Mucosa of descending colon (tissue), 3 donors: ENCODE measurements around the gene LRRC27. TPM values are rescaled to one million over a fixed set of nuclear protein-coding genes. Genes with fewer than 3 reads are reported as not detected.

Experiments
- ATAC-seq: fragments of 200-7000 bp; cut with Tn5 transposase; one replicate; pipeline ENCODE4 v1.9.1; 2020; ENCODE audit warnings: mild to moderate bottlenecking, moderate library complexity
- DNase-seq, 3 donors: peaks; one replicate each; pipeline ENCODE4 v3.0.0-alpha.2; 2020
- H3K36me3 ChIP-seq: fragments of 200-600 bp; one replicate; pipeline ENCODE4 v1.8.0; 2021; ENCODE audit warnings: low read depth, mild to moderate bottlenecking
- H3K4me1 ChIP-seq: fragments of 200-600 bp; one replicate; pipeline ENCODE4 v1.8.0; 2021; ENCODE audit warnings: low read depth, mild to moderate bottlenecking
- H3K4me3 ChIP-seq: fragments of 200-600 bp; one replicate; pipeline ENCODE4 v1.8.0; 2021; ENCODE audit warnings: mild to moderate bottlenecking
- H3K9me3 ChIP-seq: fragments of 200-600 bp; one replicate; pipeline ENCODE4 v1.8.0; 2021; ENCODE audit warnings: mild to moderate bottlenecking
- intact Hi-C, 2 donors: fragments of 100-400 bp; cut with DNase I in 1 of 2; cut with micrococcal nuclease in 1 of 2; formaldehyde crosslinking; loops; one replicate each; pipeline versions ENCODE4 v1.11.0 to v1.11.1; 2022; cut with DNase I, micrococcal nuclease
- total RNA-seq, 3 donors: library from RNA; stranded (reverse); fragmentation: NEBNext Ultra II Directional in 2 of 3; extraction: Animal tissue kit (Norgen Biotek cat#: 25700) in 2 of 3; gene quantifications; one replicate each; pipeline versions ENCODE4 v1.2.1 to v1.2.4, GENCODE V29; 2021 to 2023
- TF ChIP-seq, protein P1 (sequence below): fragments of 200-600 bp; IDR thresholded peaks from one replicate; pipeline ENCODE4 v1.8.0; 2022; ENCODE audit warnings: antibody characterized with exemption, mild to moderate bottlenecking
- donor health status: DM: no; HTN: no; CAD: no; lungs with moderate emphysema.
- donor health status: DM: no; HTN: no; CAD: no.
- donor health status: DM: no; HTN: yes; CAD: no.

LRRC27 gene
- total RNA-seq, 3 donors from 2014 or later: 6.9 to 12.2 (median 11.1) TPM

DNA sequence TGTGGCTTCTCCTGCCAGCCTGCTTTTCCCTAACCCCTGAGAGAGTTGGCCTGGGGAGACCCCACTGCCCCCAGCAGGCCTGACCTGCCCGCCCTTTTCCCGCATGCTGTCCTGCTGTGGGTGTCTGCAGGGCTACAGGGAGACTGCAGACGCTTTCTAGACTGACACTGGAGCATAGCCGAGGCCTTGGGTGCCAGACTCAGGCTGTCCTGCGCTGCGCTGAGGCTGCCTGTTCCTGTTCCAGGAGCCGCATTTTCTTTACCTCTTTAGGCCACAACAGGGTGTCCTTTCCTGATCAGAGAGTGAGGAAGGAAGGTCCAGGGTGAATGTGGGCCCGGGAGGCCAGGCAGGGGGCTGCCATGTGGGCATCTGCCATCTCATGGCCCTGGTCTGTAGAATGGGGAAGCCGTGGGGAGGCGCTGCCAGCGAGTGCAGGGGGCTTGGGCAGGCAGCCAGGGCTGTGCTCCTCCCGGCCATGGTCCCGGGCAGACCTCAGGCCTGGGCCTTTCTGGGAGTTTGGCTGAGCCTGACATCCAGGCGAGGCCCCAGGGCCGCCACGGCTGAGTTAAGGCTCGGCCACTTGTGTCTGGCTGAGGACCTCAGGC lies 68.7 kb downstream of the LRRC27 start:
- Histone ChIP-seq H3K4me1 (peaks cover 54% of the 10 kb centered on the region), H3K36me3 (peaks cover 5% of the 10 kb centered on the region), H3K4me3 (no peak overlapping the region), H3K9me3 (no peaks in the 10 kb centered on the region)
- intact Hi-C loops: no loop called here
- no peak for ATAC-seq
- peak in 2 of 3 donors; percentile 59 to 62 for DNase-seq
- TF ChIP-seq, protein P1, sequence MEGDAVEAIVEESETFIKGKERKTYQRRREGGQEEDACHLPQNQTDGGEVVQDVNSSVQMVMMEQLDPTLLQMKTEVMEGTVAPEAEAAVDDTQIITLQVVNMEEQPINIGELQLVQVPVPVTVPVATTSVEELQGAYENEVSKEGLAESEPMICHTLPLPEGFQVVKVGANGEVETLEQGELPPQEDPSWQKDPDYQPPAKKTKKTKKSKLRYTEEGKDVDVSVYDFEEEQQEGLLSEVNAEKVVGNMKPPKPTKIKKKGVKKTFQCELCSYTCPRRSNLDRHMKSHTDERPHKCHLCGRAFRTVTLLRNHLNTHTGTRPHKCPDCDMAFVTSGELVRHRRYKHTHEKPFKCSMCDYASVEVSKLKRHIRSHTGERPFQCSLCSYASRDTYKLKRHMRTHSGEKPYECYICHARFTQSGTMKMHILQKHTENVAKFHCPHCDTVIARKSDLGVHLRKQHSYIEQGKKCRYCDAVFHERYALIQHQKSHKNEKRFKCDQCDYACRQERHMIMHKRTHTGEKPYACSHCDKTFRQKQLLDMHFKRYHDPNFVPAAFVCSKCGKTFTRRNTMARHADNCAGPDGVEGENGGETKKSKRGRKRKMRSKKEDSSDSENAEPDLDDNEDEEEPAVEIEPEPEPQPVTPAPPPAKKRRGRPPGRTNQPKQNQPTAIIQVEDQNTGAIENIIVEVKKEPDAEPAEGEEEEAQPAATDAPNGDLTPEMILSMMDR: no peak

DNA sequence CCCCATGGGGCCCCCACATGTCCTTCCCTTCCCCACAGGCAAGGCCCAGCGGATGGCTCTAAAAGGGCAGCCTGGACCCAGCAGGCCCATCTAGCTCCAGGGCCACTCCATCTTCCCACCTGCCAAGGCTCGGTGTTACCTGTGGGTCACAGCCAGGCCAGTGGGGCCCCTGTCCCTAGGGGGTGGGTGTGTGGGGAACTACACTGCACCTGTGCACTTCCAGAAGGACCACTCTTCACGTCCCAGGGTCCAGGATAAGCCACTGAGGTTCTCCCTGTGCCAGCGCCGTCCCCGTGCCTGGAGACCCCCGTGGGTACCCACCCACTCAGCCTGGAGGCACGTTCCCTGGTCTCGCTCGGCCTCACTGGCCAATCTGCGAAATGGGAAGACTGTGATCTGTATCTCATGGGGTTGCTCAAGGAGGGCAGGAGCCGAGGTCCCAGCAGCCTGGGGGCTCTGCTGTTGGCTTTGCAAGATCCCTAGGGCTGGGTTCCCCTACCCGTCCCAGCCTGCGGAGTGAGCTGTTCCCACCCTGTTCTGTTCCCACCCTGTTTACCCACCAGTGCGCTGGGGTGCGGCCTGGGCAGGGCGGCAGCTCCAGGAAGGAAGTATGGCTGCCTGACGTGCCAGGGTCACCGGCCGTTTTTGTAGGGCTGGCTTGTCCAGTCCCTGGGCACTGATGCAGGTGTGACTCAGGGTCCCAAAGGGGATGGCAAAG lies 69.6 kb downstream of the LRRC27 start:
- peak; percentile 85 to 93 (median 88) for DNase-seq
- no peaks in the 10 kb centered on the region for H3K9me3 ChIP-seq
- peaks cover 7% of the 10 kb centered on the region for H3K36me3 ChIP-seq
- ATAC-seq: peak; percentile 71
- intact Hi-C loops: no loop called here
- TF ChIP-seq, protein P1: no peak
- H3K4me3 ChIP-seq: no peak overlapping the region
- H3K4me1 ChIP-seq: peaks cover 57% of the 10 kb centered on the region

DNA sequence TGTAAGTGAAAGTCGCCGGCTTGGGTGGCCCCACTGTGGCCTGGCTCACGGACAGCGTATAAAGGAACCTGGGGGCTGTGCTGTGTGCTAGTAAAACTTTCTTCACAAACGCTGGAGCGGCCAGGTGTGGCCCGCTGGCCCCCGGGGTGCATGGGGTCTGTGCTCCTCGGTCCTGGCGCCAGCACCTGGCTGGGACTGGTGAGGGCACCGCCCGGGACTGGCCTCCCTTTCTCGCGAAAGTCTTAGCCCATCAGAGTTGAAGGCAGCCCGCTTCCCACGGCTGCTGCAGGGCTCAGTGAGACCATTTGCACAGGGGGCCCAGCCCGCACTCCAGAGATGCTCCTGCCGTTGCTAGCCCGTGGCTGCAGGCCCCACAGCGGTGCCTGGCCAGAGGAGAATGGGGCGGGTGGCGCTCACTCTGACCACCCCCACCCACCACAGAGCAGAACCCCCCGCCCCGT lies 70.8 kb downstream of the LRRC27 start:
- Histone ChIP-seq H3K36me3 (peaks cover 7% of the 10 kb centered on the region), H3K4me3 (no peak overlapping the region), H3K9me3 (no peaks in the 10 kb centered on the region), H3K4me1 (peaks cover 68% of the 10 kb centered on the region)
- intact Hi-C loops: no loop called here
- no peak for ATAC-seq
- DNase-seq: peak; percentile 18 to 55 (median 39)
- TF ChIP-seq, protein P1: no peak

DNA sequence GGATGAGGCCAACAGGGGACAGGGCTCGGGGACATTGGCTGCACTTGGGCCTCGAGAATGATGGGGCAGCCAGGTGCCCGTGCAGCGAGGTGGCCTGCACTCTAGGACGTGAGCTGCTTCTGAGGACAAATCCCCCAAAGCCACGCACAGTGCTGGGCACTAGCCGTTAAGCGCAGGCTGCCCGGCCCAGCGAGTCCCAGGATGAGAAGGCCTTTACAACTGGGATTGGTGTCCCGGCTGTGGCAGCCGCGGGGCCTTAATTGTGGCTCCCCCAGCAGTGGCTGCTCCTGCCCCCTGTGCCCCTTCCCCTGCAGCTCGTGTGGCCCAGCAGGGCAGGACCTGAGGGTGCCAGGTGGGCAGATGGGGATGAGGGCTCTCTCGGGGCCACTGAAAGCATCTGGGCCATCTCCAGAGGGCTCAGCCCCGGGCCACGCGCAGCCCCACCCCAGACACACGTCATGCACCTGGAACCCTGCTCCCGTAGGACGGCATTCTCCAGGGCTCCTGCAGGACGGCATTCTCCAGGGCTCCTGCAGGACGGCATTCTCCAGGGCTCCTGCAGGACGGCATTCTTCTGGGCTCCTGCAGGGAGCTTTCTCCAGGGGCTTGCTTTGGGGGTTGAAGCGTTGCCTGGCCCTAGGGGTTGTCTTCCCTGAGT lies 71.6 kb downstream of the LRRC27 start:
- Histone ChIP-seq H3K9me3 (no peaks in the 10 kb centered on the region), H3K4me3 (no peak overlapping the region), H3K4me1 (peaks cover 67% of the 10 kb centered on the region), H3K36me3 (peaks cover 7% of the 10 kb centered on the region)
- ATAC-seq (no peak), DNase-seq (peak in 2 of 3 donors; percentile 55 to 61)
- intact Hi-C loops: no loop called here
- TF ChIP-seq, protein P1: no peak

DNA sequence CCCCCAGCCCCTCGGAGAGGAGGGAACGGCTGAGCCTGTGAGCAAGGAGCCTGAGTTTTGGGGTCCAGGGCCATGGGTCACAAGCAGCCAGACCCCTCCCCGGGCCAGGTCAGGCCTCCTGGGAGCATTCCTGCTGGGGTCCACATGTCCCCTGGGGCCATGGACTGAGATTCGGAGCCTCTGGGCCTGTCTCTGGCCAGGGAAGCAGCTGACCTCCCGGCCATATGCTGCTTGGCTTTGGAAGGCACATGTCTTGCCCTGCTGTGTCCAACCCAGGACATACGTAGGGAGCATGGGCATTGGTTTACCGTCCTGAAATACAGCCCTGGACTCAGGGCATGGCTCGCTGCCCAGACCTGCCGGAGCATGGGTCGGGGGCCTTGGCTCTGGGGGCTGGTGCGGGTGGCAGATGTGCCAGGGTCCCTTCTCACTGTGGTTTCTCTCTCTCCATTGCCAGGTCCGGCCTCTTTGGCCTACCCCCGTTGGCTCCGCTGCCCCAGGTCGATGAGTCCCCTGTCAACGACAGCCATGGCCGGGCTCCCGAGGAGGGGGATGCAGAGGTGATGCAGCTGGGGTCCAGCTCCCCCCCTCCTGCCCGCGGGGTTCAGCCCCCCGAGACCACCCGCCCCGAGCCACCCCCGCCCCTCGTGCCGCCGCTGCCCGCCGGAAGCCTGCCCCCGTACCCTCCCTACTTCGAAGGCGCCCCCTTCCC lies 72.3 kb downstream of the LRRC27 start:
- TF ChIP-seq, protein P1: no peak
- Histone ChIP-seq H3K4me3 (no peak overlapping the region), H3K36me3 (peaks cover 7% of the 10 kb centered on the region), H3K4me1 (peaks cover 69% of the 10 kb centered on the region), H3K9me3 (no peaks in the 10 kb centered on the region)
- no peak for ATAC-seq
- DNase-seq: peak in 2 of 3 donors; percentile 38 to 47
- intact Hi-C loops: no loop called here
